Retinal pigment epithelial cell (primary cell): ENCODE measurements around the gene SMIM44.

Source experiments
- DNase-seq: peaks from one replicate; pipeline ENCODE4 v3.0.0-alpha.2; 2010; ENCODE audit warnings: low read depth
- H3K4me3 ChIP-seq: 2 replicates; pipeline ENCODE4 v1.5.1; 2011; ENCODE audit warnings: mild to moderate bottlenecking, low read length, control low read depth, moderate library complexity
- CTCF ChIP-seq: conservative IDR thresholded peaks from 2 replicates; pipeline ENCODE4 v1.5.1; 2011; ENCODE audit warnings: low read depth, low read length, control low read depth, inconsistent platforms

Gene SMIM44

DNA sequence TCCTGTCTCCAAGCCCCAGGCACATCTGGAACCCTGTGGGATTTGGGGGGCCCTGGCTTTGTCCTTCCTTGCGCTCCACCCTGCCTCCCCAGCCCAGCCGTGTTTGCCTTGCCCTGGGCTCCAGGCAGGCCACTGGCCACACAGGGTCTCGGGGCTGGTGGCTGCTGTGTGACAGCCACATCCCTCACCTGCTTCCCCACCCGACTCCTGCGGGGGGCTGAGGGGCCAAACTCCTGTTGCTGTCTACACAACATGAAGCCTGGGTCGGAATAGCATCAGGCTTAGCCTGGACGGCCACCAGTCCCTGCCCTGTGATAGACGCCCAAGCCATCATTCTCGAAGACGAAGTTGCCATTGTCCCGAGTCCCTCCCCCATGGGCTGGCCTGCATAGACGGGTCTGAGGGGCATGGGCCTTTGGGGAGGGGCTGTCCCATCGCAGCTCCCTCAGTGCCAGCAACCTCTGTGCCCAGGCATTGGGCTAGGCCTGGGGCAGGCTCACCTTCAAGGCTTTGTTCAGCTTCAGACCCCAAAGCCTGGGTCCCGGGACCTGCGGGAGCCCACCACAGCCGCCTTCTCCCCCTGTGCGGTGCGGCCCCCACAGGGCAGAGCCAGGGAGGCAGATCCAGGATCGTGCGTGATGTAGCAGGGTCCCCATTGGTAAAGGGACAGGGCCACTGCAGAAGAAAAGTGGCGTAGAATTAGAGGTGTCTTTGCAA, 40.3 kb upstream of the SMIM44 start:
- DNase-seq, result no peak
- TF ChIP-seq CTCF, result no peak
- no peak overlapping the region for H3K4me3 ChIP-seq

- no peak for DNase-seq
- TF ChIP-seq CTCF, result no peak
- no peak overlapping the region for H3K4me3 ChIP-seq
These were observed 39.5 kb upstream of the SMIM44 start for GRCh38 chr19:3522421-3523360.

- DNase-seq, result no peak
- no peak for TF ChIP-seq CTCF
- H3K4me3 ChIP-seq, result no peak overlapping the region
These were observed 37.8 kb upstream of the SMIM44 start for GRCh38 chr19:3521104-3521445.

- TF ChIP-seq CTCF, result no peak
- no peak for DNase-seq
- no peak overlapping the region for H3K4me3 ChIP-seq
These were observed 37.2 kb upstream of the SMIM44 start for GRCh38 chr19:3520166-3521103.

GRCh38 chr19:3519126-3519525, 35.9 kb upstream of the SMIM44 start:
- DNase-seq, result no peak
- no peak overlapping the region for H3K4me3 ChIP-seq
- TF ChIP-seq CTCF, result no peak

DNA sequence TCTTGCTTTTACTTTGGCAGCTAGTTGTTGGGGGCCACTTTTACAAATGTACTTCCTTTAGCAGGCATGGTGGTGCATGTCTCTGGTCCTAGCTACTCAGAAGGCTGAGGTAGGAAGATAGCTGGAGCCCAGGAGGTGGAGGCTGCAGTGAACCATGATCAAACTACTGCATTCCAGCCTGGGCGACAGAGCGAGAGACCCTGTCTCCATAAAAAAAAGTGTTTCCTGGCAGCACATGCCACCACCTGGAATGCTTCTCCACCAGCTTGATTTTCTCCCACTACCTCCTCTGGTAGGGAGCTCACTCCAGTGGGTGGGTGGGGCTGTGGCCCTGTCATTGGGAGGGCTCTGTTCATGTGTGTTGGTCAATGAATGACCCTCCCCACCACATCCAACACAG, 35.4 kb upstream of the SMIM44 start:
- no peak overlapping the region for H3K4me3 ChIP-seq
- TF ChIP-seq CTCF, result no peak
- DNase-seq, result no peak
